Smooth muscle cell of the brain vasculature (primary cell): ENCODE measurements around the gene HNRNPF.
"Not testable (repeated sequence)": the region's sequence is repeated elsewhere in the genome, so short reads cannot be mapped to it uniquely, and the experiment has no call there.

ENCODE experiments used
- DNase-seq: peaks from one replicate; pipeline ENCODE4 v3.0.0-alpha.2; 2012; ENCODE audit warnings: low read depth, low spot score

The HNRNPF gene

GRCh38 chr10:43350156-43350555 lies 58.8 kb downstream of the HNRNPF start:
- DNase-seq = no peak

- DNase-seq = peak; percentile 49
Measured at GRCh38 chr10:43348511-43349312, 60.3 kb downstream of the HNRNPF start.

- no peak for DNase-seq
Measured at GRCh38 chr10:43347997-43348396, 61.0 kb downstream of the HNRNPF start.

GRCh38 chr10:43344051-43344450 lies 64.9 kb downstream of the HNRNPF start:
- no peak for DNase-seq

GRCh38 chr10:43343126-43343525 lies 65.9 kb downstream of the HNRNPF start:
- no peak for DNase-seq

- no peak for DNase-seq
Measured at GRCh38 chr10:43342279-43343125, 66.5 kb downstream of the HNRNPF start.

- DNase-seq = no peak
Measured at GRCh38 chr10:43341450-43341849, 67.5 kb downstream of the HNRNPF start.

- DNase-seq = no peak
Measured at GRCh38 chr10:43340619-43341018, 68.4 kb downstream of the HNRNPF start.

GRCh38 chr10:43340101-43340500 lies 68.9 kb downstream of the HNRNPF start:
- no peak for DNase-seq

- no peak for DNase-seq
Measured at GRCh38 chr10:43339136-43339535, 69.8 kb downstream of the HNRNPF start.

- no peak for DNase-seq
Measured at GRCh38 chr10:43338117-43338516, 70.9 kb downstream of the HNRNPF start.

- not testable (repeated sequence) for DNase-seq
Measured at GRCh38 chr10:43337536-43337935, 71.5 kb downstream of the HNRNPF start.

GRCh38 chr10:43336641-43337318 lies 72.2 kb downstream of the HNRNPF start:
- DNase-seq = no peak

- DNase-seq = no peak
Measured at GRCh38 chr10:43336061-43336460, 72.9 kb downstream of the HNRNPF start.
